ENCODE measurements around the gene SLC6A1.

Gene SLC6A1

GRCh38 chr3:10982782-10983181 lies 9.8 kb upstream of the SLC6A1 start:
- Histone ChIP-seq H3K36me3 (no peaks in the 10 kb centered on the region), H3K9me3 (ENCODE audit: severe bottlenecking) (no peaks in the 10 kb centered on the region), H3K27me3 (ENCODE audit: insufficient read depth, low read depth, severe bottlenecking) (no peaks in the 10 kb centered on the region), H3K4me3 (ENCODE audit: low read depth, low read length) (no peak overlapping the region), H3K27ac (no peak overlapping the region)
- no peak for DNase-seq
- TF ChIP-seq CTCF (IDR thresholded peaks at IDR 0.05; ENCODE audit: low read depth, low read length), result no peak

- Histone ChIP-seq H3K36me3 (no peaks in the 10 kb centered on the region), H3K27ac (no peak overlapping the region), H3K27me3 (ENCODE audit: insufficient read depth, low read depth, severe bottlenecking) (no peaks in the 10 kb centered on the region), H3K4me3 (ENCODE audit: low read depth, low read length) (no peak overlapping the region), H3K9me3 (ENCODE audit: severe bottlenecking) (no peaks in the 10 kb centered on the region)
- peak; percentile 63 for DNase-seq
- TF ChIP-seq CTCF (IDR thresholded peaks at IDR 0.05; ENCODE audit: low read depth, low read length), result peak; percentile 83
Observed at GRCh38 chr3:10983219-10983916, 9.2 kb upstream of the SLC6A1 start.

- no peaks in the 10 kb centered on the region for H3K9me3 ChIP-seq (ENCODE audit: severe bottlenecking)
- no peaks in the 10 kb centered on the region for H3K36me3 ChIP-seq
- no peaks in the 10 kb centered on the region for H3K27me3 ChIP-seq (ENCODE audit: insufficient read depth, low read depth, severe bottlenecking)
- DNase-seq, result no peak
- H3K27ac ChIP-seq, result no peak overlapping the region
- H3K4me3 ChIP-seq (ENCODE audit: low read depth, low read length), result no peak overlapping the region
- no peak for TF ChIP-seq CTCF (IDR thresholded peaks at IDR 0.05; ENCODE audit: low read depth, low read length)
Observed at GRCh38 chr3:10984371-10984896, 8.1 kb upstream of the SLC6A1 start.

- DNase-seq, result no peak
- no peaks in the 10 kb centered on the region for H3K36me3 ChIP-seq
- H3K27ac ChIP-seq, result no peak overlapping the region
- no peak for TF ChIP-seq CTCF (IDR thresholded peaks at IDR 0.05; ENCODE audit: low read depth, low read length)
- H3K27me3 ChIP-seq (ENCODE audit: insufficient read depth, low read depth, severe bottlenecking), result no peaks in the 10 kb centered on the region
- H3K9me3 ChIP-seq (ENCODE audit: severe bottlenecking), result no peaks in the 10 kb centered on the region
- H3K4me3 ChIP-seq (ENCODE audit: low read depth, low read length), result no peak overlapping the region
Observed at GRCh38 chr3:10985181-10985580, 7.4 kb upstream of the SLC6A1 start.

- Histone ChIP-seq H3K27me3 (ENCODE audit: insufficient read depth, low read depth, severe bottlenecking) (no peaks in the 10 kb centered on the region), H3K36me3 (no peaks in the 10 kb centered on the region), H3K4me3 (ENCODE audit: low read depth, low read length) (no peak overlapping the region), H3K27ac (no peak overlapping the region), H3K9me3 (ENCODE audit: severe bottlenecking) (no peaks in the 10 kb centered on the region)
- no peak for DNase-seq
- TF ChIP-seq CTCF (IDR thresholded peaks at IDR 0.05; ENCODE audit: low read depth, low read length), result no peak
Observed at GRCh38 chr3:10986592-10986991, 6.0 kb upstream of the SLC6A1 start.
